WERI-Rb-1 (cell line): ENCODE measurements around the gene SLC22A2.

Source experiments
- DNase-seq: peaks from one replicate; pipeline ENCODE4 v3.0.0-alpha.2; 2020
- H3K27ac ChIP-seq: fragments of 250-450 bp; sonication (Bioruptor Pico); 2 replicates; pipeline ENCODE4 v1.5.1; 2020; ENCODE audit warnings: mild to moderate bottlenecking, moderate library complexity
- H3K27me3 ChIP-seq: fragments of 250-450 bp; sonication (Bioruptor Pico); 2 replicates; pipeline ENCODE4 v1.5.1; 2021; ENCODE audit warnings: mild to moderate bottlenecking, low read depth, moderate library complexity; ENCODE audit not compliant: insufficient read depth, severe bottlenecking
- H3K36me3 ChIP-seq: fragments of 250-450 bp; sonication (Bioruptor Pico); 2 replicates; pipeline ENCODE4 v1.5.1; 2020; ENCODE audit warnings: mild to moderate bottlenecking, moderate library complexity
- H3K4me3 ChIP-seq: 2 replicates; pipeline ENCODE4 v1.5.1; 2011; ENCODE audit warnings: low read depth, mild to moderate bottlenecking, control low read depth, low read length
- H3K9me3 ChIP-seq: fragments of 250-450 bp; sonication (Bioruptor Pico); 2 replicates; pipeline ENCODE4 v1.5.1; 2021; ENCODE audit warnings: mild to moderate bottlenecking, moderate library complexity; ENCODE audit not compliant: severe bottlenecking
- TF ChIP-seq, protein P1 (sequence below): IDR thresholded peaks from 2 replicates; pipeline ENCODE4 v1.5.1; 2011; ENCODE audit warnings: low read depth, mild to moderate bottlenecking, control low read depth, inconsistent platforms, low read length

Gene SLC22A2

DNA sequence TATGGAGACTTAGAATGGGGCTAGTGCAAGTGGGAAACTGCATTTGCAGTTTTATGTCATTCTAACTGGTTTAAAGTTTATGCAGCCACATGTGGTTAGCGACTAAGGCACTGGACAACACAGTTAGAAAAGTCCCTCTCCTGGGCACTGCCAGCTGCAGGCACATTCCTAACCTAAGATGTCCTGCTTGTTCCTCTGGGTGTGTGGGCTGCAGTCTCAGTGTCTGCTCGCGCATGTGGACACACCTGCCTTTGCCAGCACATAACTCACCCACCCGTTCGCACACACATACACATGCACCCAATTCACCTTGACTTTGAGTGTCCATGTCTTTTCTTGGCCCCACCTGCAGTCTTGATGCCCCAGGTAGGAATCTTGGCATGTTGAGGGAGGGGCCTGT is 18.5 kb upstream of the SLC22A2 start:
- H3K27ac ChIP-seq: no peak overlapping the region
- TF ChIP-seq, protein P1, sequence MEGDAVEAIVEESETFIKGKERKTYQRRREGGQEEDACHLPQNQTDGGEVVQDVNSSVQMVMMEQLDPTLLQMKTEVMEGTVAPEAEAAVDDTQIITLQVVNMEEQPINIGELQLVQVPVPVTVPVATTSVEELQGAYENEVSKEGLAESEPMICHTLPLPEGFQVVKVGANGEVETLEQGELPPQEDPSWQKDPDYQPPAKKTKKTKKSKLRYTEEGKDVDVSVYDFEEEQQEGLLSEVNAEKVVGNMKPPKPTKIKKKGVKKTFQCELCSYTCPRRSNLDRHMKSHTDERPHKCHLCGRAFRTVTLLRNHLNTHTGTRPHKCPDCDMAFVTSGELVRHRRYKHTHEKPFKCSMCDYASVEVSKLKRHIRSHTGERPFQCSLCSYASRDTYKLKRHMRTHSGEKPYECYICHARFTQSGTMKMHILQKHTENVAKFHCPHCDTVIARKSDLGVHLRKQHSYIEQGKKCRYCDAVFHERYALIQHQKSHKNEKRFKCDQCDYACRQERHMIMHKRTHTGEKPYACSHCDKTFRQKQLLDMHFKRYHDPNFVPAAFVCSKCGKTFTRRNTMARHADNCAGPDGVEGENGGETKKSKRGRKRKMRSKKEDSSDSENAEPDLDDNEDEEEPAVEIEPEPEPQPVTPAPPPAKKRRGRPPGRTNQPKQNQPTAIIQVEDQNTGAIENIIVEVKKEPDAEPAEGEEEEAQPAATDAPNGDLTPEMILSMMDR: no peak
- no peaks in the 10 kb centered on the region for H3K9me3 ChIP-seq
- H3K27me3 ChIP-seq: peaks cover 62% of the 10 kb centered on the region
- no peak for DNase-seq
- no peak overlapping the region for H3K4me3 ChIP-seq
- H3K36me3 ChIP-seq: no peaks in the 10 kb centered on the region

DNA sequence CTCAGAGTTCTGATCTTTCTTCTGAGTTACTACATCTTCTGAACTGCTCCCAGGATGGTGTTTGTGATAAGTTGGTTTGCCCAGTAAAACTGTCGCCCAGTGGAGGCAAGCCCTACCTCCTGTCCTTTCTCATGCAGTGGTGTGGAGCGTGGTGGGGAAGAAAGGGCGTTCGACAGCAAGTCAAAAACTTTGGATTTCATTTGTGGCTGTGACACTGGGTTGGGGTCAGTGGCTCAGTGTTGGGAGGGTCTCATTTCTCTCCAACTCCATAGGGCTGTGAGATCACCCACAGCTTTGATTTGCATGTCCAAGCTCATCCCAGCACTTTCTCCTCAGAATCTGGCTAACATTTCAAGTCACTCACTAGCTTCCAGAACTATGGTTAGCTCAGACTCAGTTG is 17.5 kb upstream of the SLC22A2 start:
- Histone ChIP-seq H3K36me3 (no peaks in the 10 kb centered on the region), H3K9me3 (no peaks in the 10 kb centered on the region), H3K27me3 (peaks cover 73% of the 10 kb centered on the region), H3K27ac (no peak overlapping the region), H3K4me3 (no peak overlapping the region)
- DNase-seq: no peak
- TF ChIP-seq, protein P1: no peak

DNA sequence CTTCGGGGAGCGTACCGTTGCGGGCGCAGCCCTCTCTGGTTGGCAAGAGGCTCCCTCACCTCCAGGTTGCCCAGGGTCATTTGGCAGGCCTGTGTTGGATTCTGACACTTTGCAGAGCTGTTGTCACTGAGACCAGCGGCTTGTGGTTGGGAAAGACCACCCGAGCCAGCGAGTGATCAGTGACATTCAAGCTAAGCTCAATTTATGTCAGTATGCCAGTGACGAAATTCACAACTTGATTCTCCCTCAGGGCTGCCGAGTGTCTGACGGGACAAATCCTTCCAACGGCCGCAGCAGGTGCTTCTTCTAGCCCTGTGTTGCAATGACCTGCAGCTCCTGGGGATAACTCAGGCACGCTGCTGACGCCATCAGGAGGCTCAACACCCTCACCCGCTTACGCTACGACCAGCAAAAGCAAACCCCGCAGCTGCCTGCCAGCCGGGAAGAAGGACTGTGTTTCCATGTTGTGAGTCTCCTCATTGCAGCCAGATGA is 16.9 kb upstream of the SLC22A2 start:
- no peaks in the 10 kb centered on the region for H3K9me3 ChIP-seq
- DNase-seq: no peak
- H3K27me3 ChIP-seq: peaks cover 76% of the 10 kb centered on the region
- H3K36me3 ChIP-seq: no peaks in the 10 kb centered on the region
- H3K27ac ChIP-seq: no peak overlapping the region
- H3K4me3 ChIP-seq: no peak overlapping the region
- TF ChIP-seq, protein P1: no peak

DNA sequence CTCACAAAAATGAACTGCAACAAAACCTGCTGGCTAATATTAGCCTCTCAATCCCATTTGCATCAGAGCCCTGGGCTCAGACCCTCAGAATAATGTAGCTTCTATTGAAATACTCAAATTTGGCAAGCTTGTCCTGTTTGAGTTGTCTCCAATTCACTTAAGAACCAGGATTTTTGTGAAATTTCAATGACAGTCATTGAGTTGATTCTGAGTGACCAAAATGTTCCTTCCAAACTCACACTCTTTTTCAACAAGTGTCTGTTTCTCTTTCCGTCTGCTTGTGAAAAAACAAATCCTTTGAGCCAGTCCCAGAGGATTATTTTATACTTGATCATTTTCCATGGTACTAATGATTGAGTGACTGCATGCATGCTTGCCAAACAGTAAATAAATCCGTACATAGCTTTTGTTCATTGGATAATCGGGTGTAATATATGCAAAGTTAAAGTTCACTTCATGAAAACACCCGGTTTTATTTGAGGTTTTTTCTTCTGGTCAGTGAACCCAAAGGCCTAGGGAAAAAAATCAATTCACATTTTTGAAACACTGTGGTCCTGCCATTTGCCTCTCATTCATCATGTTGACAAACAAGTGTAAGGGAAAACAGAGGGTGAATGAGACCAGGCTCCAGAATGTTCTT is 16.4 kb upstream of the SLC22A2 start:
- Histone ChIP-seq H3K4me3 (no peak overlapping the region), H3K27me3 (peaks cover 73% of the 10 kb centered on the region), H3K27ac (no peak overlapping the region), H3K9me3 (no peaks in the 10 kb centered on the region), H3K36me3 (no peaks in the 10 kb centered on the region)
- no peak for DNase-seq
- TF ChIP-seq, protein P1: no peak

DNA sequence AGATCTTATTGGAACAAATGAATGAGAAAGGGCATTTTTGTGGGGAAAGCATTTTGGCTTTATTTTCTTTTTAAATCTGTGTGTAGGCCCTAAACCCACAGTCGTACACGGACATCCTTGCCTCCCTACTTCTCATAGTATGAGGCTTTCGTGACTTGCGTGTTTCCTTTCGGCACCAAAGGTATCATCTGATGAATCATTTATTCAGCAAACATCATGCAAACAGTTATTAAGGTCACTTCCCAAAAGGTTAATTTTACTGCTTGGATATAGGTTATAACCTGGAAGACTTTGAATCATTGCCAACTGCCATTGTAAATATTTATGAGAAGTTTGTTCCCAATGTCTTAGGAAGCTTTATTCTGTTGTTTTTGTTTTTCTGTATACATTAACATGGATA is 15.1 kb upstream of the SLC22A2 start:
- H3K27ac ChIP-seq: no peak overlapping the region
- no peak for DNase-seq
- H3K9me3 ChIP-seq: no peaks in the 10 kb centered on the region
- peaks cover 73% of the 10 kb centered on the region for H3K27me3 ChIP-seq
- no peak overlapping the region for H3K4me3 ChIP-seq
- H3K36me3 ChIP-seq: no peaks in the 10 kb centered on the region
- TF ChIP-seq, protein P1: no peak

DNA sequence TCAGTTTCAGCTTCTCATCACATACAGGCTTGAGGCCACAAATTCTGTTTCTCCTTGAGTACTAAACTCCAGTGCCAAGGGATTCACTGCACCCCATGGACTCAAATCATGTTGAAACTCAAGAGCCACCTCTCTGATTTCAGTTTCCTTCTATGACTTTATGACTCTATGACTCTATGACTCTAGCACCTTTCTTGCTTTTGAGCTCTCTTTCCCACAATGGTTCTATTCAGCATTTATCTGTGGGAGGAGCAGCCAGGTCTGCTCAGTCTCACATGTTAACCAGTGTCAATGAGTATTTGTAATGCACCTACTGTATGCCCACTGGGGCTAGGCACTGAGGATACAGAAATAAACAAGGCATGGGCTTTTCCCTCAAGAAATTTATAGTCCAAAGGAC is 14.6 kb upstream of the SLC22A2 start:
- Histone ChIP-seq H3K36me3 (no peaks in the 10 kb centered on the region), H3K9me3 (no peaks in the 10 kb centered on the region), H3K4me3 (no peak overlapping the region), H3K27me3 (peaks cover 78% of the 10 kb centered on the region), H3K27ac (no peak overlapping the region)
- TF ChIP-seq, protein P1: no peak
- DNase-seq: no peak
